ENCODE measurements around the gene LRPPRC.

GRCh38 chr2:43882312-43882711, 113.5 kb downstream of the LRPPRC start:
- TF ChIP-seq FOXA1 (IDR thresholded peaks at IDR 0.05; ENCODE audit: borderline replicate concordance), result no peak
- TF ChIP-seq CTCF (IDR thresholded peaks at IDR 0.05 in 2 of 3, conservative IDR thresholded peaks at IDR 0.05 in 1 of 3; ENCODE audit: insufficient read depth in 2 of 3, low read depth in 1 of 3, low read length in 3 of 3), result no peak
- TF ChIP-seq ZZZ3 (IDR thresholded peaks at IDR 0.05), result no peak

Measured in K562 (cell line).